Astrocyte (in vitro differentiated cells and primary cell): ENCODE data around the gene SMIM41.

ENCODE experiments used
- CTCF ChIP-seq: IDR thresholded peaks from 2 replicates; pipeline ENCODE4 v1.5.1; 2011; ENCODE audit warnings: low read depth, mild to moderate bottlenecking, inconsistent platforms, low read length, moderate library complexity; ENCODE audit not compliant: insufficient read depth
- EZH2 ChIP-seq: IDR thresholded peaks from 2 replicates; pipeline ENCODE4 v1.6.1; 2012; ENCODE audit warnings: mild to moderate bottlenecking, low read length, inconsistent platforms; ENCODE audit not compliant: insufficient read depth

GRCh38 chr12:52151153-52151836 lies 71.8 kb downstream of the SMIM41 start:
- TF ChIP-seq CTCF: no peak
- TF ChIP-seq EZH2: no peak
